A673 (cell line): ENCODE measurements around the gene HOXC5.

Experiments used
- CTCF ChIP-seq: fragments of 300-800, 200-600 bp; sonication (generic); conservative IDR thresholded peaks from 2 replicates; pipeline ENCODE4 v1.5.1; 2017; ENCODE audit warnings: low read depth, mild to moderate bottlenecking, antibody characterized with exemption, low read length, moderate library complexity, mixed read lengths
- EZH2 ChIP-seq: fragments of 200-600 bp; sonication (generic); IDR thresholded peaks from 2 replicates; pipeline ENCODE4 v1.6.1; 2017; ENCODE audit warnings: borderline replicate concordance, low read depth, mild to moderate bottlenecking, mixed read lengths, antibody characterized with exemption, low read length; ENCODE audit not compliant: poor library complexity, severe bottlenecking

- TF ChIP-seq CTCF: no peak
- TF ChIP-seq EZH2: no peak
Observed at GRCh38 chr12:54011665-54012532, 21.0 kb upstream of the HOXC5 start.
